COLO668 (cell line): ENCODE data around the gene SEBOX.

ENCODE experiments used
- DNase-seq: peaks from one replicate; lab custom pipeline; 2025; ENCODE audit not compliant: unreplicated experiment; lab: John Stamatoyannopoulos, UW

SEBOX gene

GRCh38 chr17:28369684-28370034 lies 4.7 kb upstream of the SEBOX start:
- DNase-seq, result peak; percentile 3

GRCh38 chr17:28368915-28369683 lies 4.1 kb upstream of the SEBOX start:
- DNase-seq, result no peak

GRCh38 chr17:28368306-28368831 lies 3.4 kb upstream of the SEBOX start:
- DNase-seq, result no peak

GRCh38 chr17:28367641-28368305 lies 2.8 kb upstream of the SEBOX start:
- DNase-seq, result no peak

GRCh38 chr17:28366605-28367004 lies 1.6 kb upstream of the SEBOX start:
- DNase-seq, result no peak

- DNase-seq, result no peak
These were observed 488 bp upstream of the SEBOX start for GRCh38 chr17:28365487-28365886.

- no peak for DNase-seq
These were observed 986 bp downstream of the SEBOX start for GRCh38 chr17:28363776-28364650.

- DNase-seq, result no peak
These were observed 1.8 kb downstream of the SEBOX start for GRCh38 chr17:28363186-28363585.

GRCh38 chr17:28357901-28358197 lies 7.2 kb downstream of the SEBOX start:
- no peak for DNase-seq

- peak; percentile 89 for DNase-seq
These were observed 7.7 kb downstream of the SEBOX start, which contains the start of gene POLDIP2 for GRCh38 chr17:28357061-28357900. Gene POLDIP2, minus strand, starts transcription at chr17:28357527. Its CDS starts 79 bp downstream, at chr17:28357448.

- DNase-seq, result no peak
These were observed 14.7 kb downstream of the SEBOX start for GRCh38 chr17:28350271-28350670.

- no peak for DNase-seq
These were observed 16.0 kb downstream of the SEBOX start for GRCh38 chr17:28348979-28349378.

- no peak for DNase-seq
These were observed 17.6 kb downstream of the SEBOX start for GRCh38 chr17:28347261-28347891.

- no peak for DNase-seq
These were observed 18.2 kb downstream of the SEBOX start for GRCh38 chr17:28346746-28347246.

GRCh38 chr17:28346199-28346580 lies 18.8 kb downstream of the SEBOX start:
- DNase-seq, result no peak

GRCh38 chr17:28345419-28346198 lies 19.4 kb downstream of the SEBOX start:
- no peak for DNase-seq

GRCh38 chr17:28344435-28344901 lies 20.5 kb downstream of the SEBOX start:
- DNase-seq, result no peak

GRCh38 chr17:28344011-28344410 lies 21.0 kb downstream of the SEBOX start:
- no peak for DNase-seq

GRCh38 chr17:28343491-28343932 lies 21.5 kb downstream of the SEBOX start:
- DNase-seq, result no peak
